OCI-LY1 (cell line): ENCODE data around the gene CRBN.

Experiments used
- CTCF ChIP-seq: fragments of 200-600 bp; sonication (generic), shearing (Covaris generic); IDR thresholded peaks from 2 replicates; pipeline ENCODE4 v1.5.1; 2017; ENCODE audit warnings: mild to moderate bottlenecking, antibody characterized with exemption, low read length, moderate library complexity, mixed read lengths
- EZH2 ChIP-seq: fragments of 200-600 bp; sonication (generic), shearing (Covaris generic); IDR thresholded peaks from 2 replicates; pipeline ENCODE4 v1.8.0; 2017; ENCODE audit warnings: borderline replicate concordance, mixed run types, mild to moderate bottlenecking, antibody characterized with exemption, low read length, moderate library complexity, mixed read lengths

- TF ChIP-seq CTCF (no peak), EZH2 (no peak)
These were observed 74.2 kb downstream of the CRBN start for GRCh38 chr3:3105246-3105645.
